IMR-90 (cell line): ENCODE measurements around the gene MAP3K3. TPM values are rescaled to one million over a fixed set of nuclear protein-coding genes. Genes with fewer than 3 reads are reported as not detected.

Experiments used
- ATAC-seq: fragments of 200-7000 bp; cut with Tn5 transposase; 2 replicates; pipeline ENCODE4 v1.9.1; 2020; ENCODE audit warnings: low read depth, mild to moderate bottlenecking, moderate library complexity
- BruUV-seq: library from RNA; stranded (reverse); fragments of 400-500 nt; replicated peaks from 2 replicates; lab custom pipeline; 2021; lab: Mats Ljungman, UMichigan
- CTCF ChIA-PET: fragments of 300-600 bp; formaldehyde crosslinking; extraction: SDS; loops from one replicate; lab custom pipeline; 2021; ENCODE audit warnings: antibody characterized with exemption; lab: Yijun Ruan, JAX
- POLR2A ChIA-PET: fragments of 300-600 bp; sonication (Branson Sonifier 250); formaldehyde crosslinking; loops from one replicate; lab custom pipeline; 2022; ENCODE audit warnings: antibody characterized with exemption; ENCODE audit not compliant: unreplicated experiment; lab: Charles Lee
- DNase-seq: peaks from one replicate; pipeline ENCODE4 v3.0.0; 2013
- H2AFZ ChIP-seq: replicated peaks from 2 replicates; pipeline ENCODE3; 2013; ENCODE audit warnings: low read length, mild to moderate bottlenecking; ENCODE audit not compliant: poor library complexity
- H2AK5ac ChIP-seq: 2 replicates; pipeline ENCODE4 v1.6.1; 2013; ENCODE audit warnings: low read depth, low read length, inconsistent platforms
- H2AK9ac ChIP-seq: replicated peaks from 2 replicates; pipeline ENCODE3; 2013; ENCODE audit warnings: mild to moderate bottlenecking, low read depth, low read length, moderate library complexity; ENCODE audit not compliant: poor library complexity
- H2BK120ac ChIP-seq: 2 replicates; pipeline ENCODE4 v1.6.1; 2013; ENCODE audit warnings: low read depth, low read length, inconsistent platforms
- H2BK15ac ChIP-seq: 3 replicates; pipeline ENCODE4 v1.6.1; 2013; ENCODE audit warnings: low read depth, low read length, inconsistent platforms
- H2BK20ac ChIP-seq: 2 replicates; pipeline ENCODE4 v1.6.1; 2013; ENCODE audit warnings: low read depth, mild to moderate bottlenecking, inconsistent platforms, low read length, moderate library complexity
- H2BK5ac ChIP-seq: 2 replicates; pipeline ENCODE4 v1.6.1; 2013; ENCODE audit warnings: mild to moderate bottlenecking, low read depth, low read length, inconsistent platforms; ENCODE audit not compliant: poor library complexity, severe bottlenecking
- H3K14ac ChIP-seq: replicated peaks from 2 replicates; pipeline ENCODE4 v1.6.1; 2013; ENCODE audit warnings: low read depth, low read length, inconsistent platforms
- H3K18ac ChIP-seq: 2 replicates; pipeline ENCODE4 v1.6.1; 2013; ENCODE audit warnings: low read depth, low read length, control low read depth
- H3K23ac ChIP-seq: 2 replicates; pipeline ENCODE4 v1.6.1; 2013; ENCODE audit warnings: low read depth, low read length, inconsistent platforms
- H3K27ac ChIP-seq: 2 replicates; pipeline ENCODE4 v1.5.1; 2013; ENCODE audit warnings: mild to moderate bottlenecking, control low read depth, low read length; ENCODE audit not compliant: insufficient read depth
- H3K27me3 ChIP-seq: 2 replicates; pipeline ENCODE4 v1.6.1; 2013; ENCODE audit warnings: low read length; ENCODE audit not compliant: control insufficient read depth, insufficient read depth
- H3K36me3 ChIP-seq: 2 replicates; pipeline ENCODE4 v1.6.1; 2013; ENCODE audit warnings: low read length, mixed read lengths; ENCODE audit not compliant: control insufficient read depth, insufficient read depth
- H3K4ac ChIP-seq: 2 replicates; pipeline ENCODE4 v1.6.1; 2013; ENCODE audit warnings: low read depth, low read length, inconsistent platforms
- H3K4me1 ChIP-seq: 2 replicates; pipeline ENCODE4 v1.6.1; 2013; ENCODE audit warnings: low read length, mixed read lengths; ENCODE audit not compliant: control insufficient read depth, insufficient read depth
- H3K4me2 ChIP-seq: 2 replicates; pipeline ENCODE4 v1.6.1; 2013; ENCODE audit warnings: low read depth, mild to moderate bottlenecking, control low read depth, low read length, moderate library complexity
- H3K4me3 ChIP-seq: 2 replicates; pipeline ENCODE4 v1.5.1; 2013; ENCODE audit warnings: low read depth, mild to moderate bottlenecking, control low read depth, low read length, moderate library complexity; ENCODE audit not compliant: insufficient read depth
- H3K56ac ChIP-seq: 2 replicates; pipeline ENCODE4 v1.6.1; 2013; ENCODE audit warnings: low read length, inconsistent platforms; ENCODE audit not compliant: insufficient read depth; ENCODE audit errors: extremely low read depth
- H3K79me1 ChIP-seq, 2 experiments: 2 replicates each; pipeline ENCODE4 v1.6.1; 2013; ENCODE audit warnings: low read length in 2 of 2, inconsistent platforms in 1 of 2, low read depth in 1 of 2
- H3K9ac ChIP-seq: 2 replicates; pipeline ENCODE4 v1.6.1; 2013; ENCODE audit warnings: low read depth, low read length, control low read depth
- H3K9me1 ChIP-seq: 2 replicates; pipeline ENCODE4 v1.6.1; 2013; ENCODE audit warnings: low read length, inconsistent platforms; ENCODE audit not compliant: insufficient read depth
- H3K9me3 ChIP-seq: 2 replicates; pipeline ENCODE4 v1.6.1; 2013; ENCODE audit warnings: low read length; ENCODE audit not compliant: control insufficient read depth, insufficient read depth
- H4K20me1 ChIP-seq: 2 replicates; pipeline ENCODE4 v1.6.1; 2013; ENCODE audit warnings: low read length, inconsistent platforms; ENCODE audit not compliant: insufficient read depth
- H4K5ac ChIP-seq: 2 replicates; pipeline ENCODE4 v1.6.1; 2013; ENCODE audit warnings: mild to moderate bottlenecking, low read depth, low read length, control low read depth
- H4K8ac ChIP-seq, 2 experiments: 2 replicates each; pipeline ENCODE4 v1.6.1; 2013; ENCODE audit warnings: low read depth in 2 of 2, low read length in 2 of 2, control low read depth in 1 of 2, inconsistent platforms in 1 of 2
- H4K91ac ChIP-seq: 2 replicates; pipeline ENCODE4 v1.6.1; 2013; ENCODE audit warnings: low read depth, low read length, inconsistent platforms; ENCODE audit not compliant: insufficient read depth
- BHLHE40 ChIP-seq: fragments of 150-350 bp; IDR thresholded peaks from 2 replicates; pipeline ENCODE4 v1.6.1; 2016; ENCODE audit warnings: mild to moderate bottlenecking, low read depth, low read length
- CEBPB ChIP-seq: IDR thresholded peaks from 2 replicates; pipeline ENCODE4 v1.6.1; 2012; ENCODE audit warnings: low read depth, low read length, improper control_type of control experiment
- CHD1 ChIP-seq: IDR thresholded peaks from 2 replicates; pipeline ENCODE4 v1.6.1; 2012; ENCODE audit warnings: low read depth, low read length, improper control_type of control experiment
- CTCF ChIP-seq: conservative IDR thresholded peaks from 2 replicates; pipeline ENCODE4 v1.5.1; 2012; ENCODE audit warnings: mild to moderate bottlenecking, low read depth, low read length, improper control_type of control experiment
- ELK1 ChIP-seq: fragments of 150-350 bp; IDR thresholded peaks from 2 replicates; pipeline ENCODE4 v1.6.1; 2016; ENCODE audit warnings: low read depth, mild to moderate bottlenecking, low read length, moderate library complexity, borderline replicate concordance
- FOS ChIP-seq: fragments of 150-350 bp; IDR thresholded peaks from 2 replicates; pipeline ENCODE4 v1.6.1; 2016; ENCODE audit warnings: low read depth, low read length
- MAFK ChIP-seq: IDR thresholded peaks from 2 replicates; pipeline ENCODE4 v1.6.1; 2012; ENCODE audit warnings: low read depth, low read length, improper control_type of control experiment
- MAZ ChIP-seq: IDR thresholded peaks from 2 replicates; pipeline ENCODE4 v1.6.1; 2012; ENCODE audit warnings: low read depth, mild to moderate bottlenecking, low read length, improper control_type of control experiment, moderate library complexity, borderline replicate concordance
- MXI1 ChIP-seq: IDR thresholded peaks from 2 replicates; pipeline ENCODE4 v1.6.1; 2012; ENCODE audit warnings: low read depth, mild to moderate bottlenecking, low read length, moderate library complexity, borderline replicate concordance
- NFE2L2 ChIP-seq: fragments of 150-350 bp; IDR thresholded peaks from 2 replicates; pipeline ENCODE4 v1.6.1; 2016; ENCODE audit warnings: low read depth, mild to moderate bottlenecking, low read length
- POLR2A ChIP-seq: IDR thresholded peaks from 2 replicates; pipeline ENCODE4 v1.6.1; 2012; ENCODE audit warnings: mild to moderate bottlenecking, low read depth, low read length
- RAD21 ChIP-seq: IDR thresholded peaks from 2 replicates; pipeline ENCODE4 v1.6.1; 2012; ENCODE audit warnings: low read length, improper control_type of control experiment
- RCOR1 ChIP-seq: IDR thresholded peaks from 2 replicates; pipeline ENCODE4 v1.6.1; 2012; ENCODE audit warnings: mild to moderate bottlenecking, low read length, improper control_type of control experiment; ENCODE audit not compliant: insufficient replicate concordance
- RFX5 ChIP-seq: IDR thresholded peaks from 2 replicates; pipeline ENCODE4 v1.8.0; 2012; ENCODE audit warnings: low read depth, mild to moderate bottlenecking, low read length, moderate library complexity
- SMC3 ChIP-seq: fragments of 150-350 bp; IDR thresholded peaks from 2 replicates; pipeline ENCODE4 v1.6.1; 2016; ENCODE audit warnings: low read depth, mild to moderate bottlenecking, antibody characterized with exemption, low read length, moderate library complexity
- USF2 ChIP-seq: fragments of 150-350 bp; IDR thresholded peaks from 2 replicates; pipeline ENCODE4 v1.6.1; 2017; ENCODE audit warnings: mild to moderate bottlenecking, antibody characterized with exemption, low read length, low read depth
- WGBS, 2 experiments: methylation state at CpG; one replicate each; pipeline versions ENCODE4 v1.1.5 to v1.1.7; 2013; ENCODE audit warnings: missing lambda C conversion rate in 2 of 2; ENCODE audit not compliant: insufficient read length in 1 of 2; ENCODE audit errors: extremely low coverage in 2 of 2; 5-methylcytosine and 5-hydroxymethylcytosine counted together
- dilution Hi-C: fragments of 300-500 bp; cut with HindIII; formaldehyde crosslinking; loops from one replicate; pipeline ENCODE4 v1.14.3; 2018; ENCODE audit warnings: low sequenced_read_pairs; ENCODE audit not compliant: unreplicated experiment
- in situ Hi-C: fragments of 300-500 bp; cut with MboI; formaldehyde crosslinking; loops from 3 replicates; pipeline ENCODE4 v1.14.3; 2019; ENCODE audit warnings: low sequenced_read_pairs, inconsistent platforms, mixed read lengths
- intact Hi-C: fragments of 100-400 bp; cut with micrococcal nuclease; formaldehyde crosslinking; loops from 2 replicates; pipeline ENCODE4 v1.10.0; 2022
- polyA plus RNA-seq, 3 experiments: library from polyadenylated mRNA; depleted of rRNA; stranded (reverse); fragments of >200 nt; gene quantifications; 2 replicates each; pipeline ENCODE4 v1.2.3, GENCODE V29; 2012; ENCODE audit warnings: low replicate concordance in 1 of 3
- total RNA-seq: library from RNA; depleted of rRNA; stranded (reverse); fragments of >200 nt; gene quantifications from 2 replicates; pipeline ENCODE4 v1.2.3, GENCODE V29; 2012

MAP3K3 gene
- total and polyA plus RNA-seq, 2 of the 4 experiments (the other 2 are of a cell fraction), result 19.1 to 25.6 TPM

- no peak for ATAC-seq
- no peak overlapping the region for H3K4me2 ChIP-seq
- H4K91ac ChIP-seq, result no peak overlapping the region
- H3K56ac ChIP-seq, result no peak overlapping the region
- H3K36me3 ChIP-seq, result peaks cover 10% of the 10 kb centered on the region
- no peak overlapping the region for H3K9ac ChIP-seq
- POLR2A ChIA-PET, result no interaction called here
- H3K4me3 ChIP-seq, result no peak overlapping the region
- no peak for DNase-seq
- H2AK9ac ChIP-seq, result no peak overlapping the region
- H3K27me3 ChIP-seq, result no peaks in the 10 kb centered on the region
- in situ Hi-C loops (no loop called here), dilution Hi-C loops (no loop called here), intact Hi-C loops (loop anchor here (10.0 kb wide), 1 partner anchor 53 kb away; no protein-coding TSS in a partner anchor)
- H2BK120ac ChIP-seq, result no peak overlapping the region
- no peak overlapping the region for H4K5ac ChIP-seq
- H4K20me1 ChIP-seq, result peaks cover 3% of the 10 kb centered on the region; the same call in 1 of the 2 replicates
- peaks cover 0 to 3% of the 10 kb centered on the region in 2 experiments; a peak in 1 of 4 replicates for H3K79me1 ChIP-seq
- no peak overlapping the region for H3K18ac ChIP-seq
- no peak overlapping the region for H3K4ac ChIP-seq
- H2BK5ac ChIP-seq, result no peak overlapping the region
- no peak overlapping the region for H3K23ac ChIP-seq
- no peaks in the 10 kb centered on the region for H3K4me1 ChIP-seq
- H4K8ac ChIP-seq, result no peak overlapping the region
- no peak overlapping the region for H3K14ac ChIP-seq
- H2AFZ ChIP-seq, result no peak overlapping the region
- CTCF ChIA-PET, result no interaction called here
- H3K9me1 ChIP-seq, result no peaks in the 10 kb centered on the region
- WGBS, 2 experiments, result no CpG with 5 or more reads among the region's 8 CpGs
- H3K27ac ChIP-seq, result no peak overlapping the region
- no peak overlapping the region for H2AK5ac ChIP-seq
- no peaks in the 10 kb centered on the region for H3K9me3 ChIP-seq
- no TSS peak for BruUV-seq
- no peak overlapping the region for H2BK15ac ChIP-seq
- H2BK20ac ChIP-seq, result no peak overlapping the region
- TF ChIP-seq SMC3 (no peak), MAFK (no peak), CEBPB (no peak), RAD21 (no peak), BHLHE40 (no peak), NFE2L2 (no peak), FOS (no peak), RCOR1 (no peak), RFX5 (no peak), CHD1 (no peak), CTCF (no peak), ELK1 (no peak), MAZ (no peak), POLR2A (no peak), MXI1 (no peak), USF2 (no peak)
Observed at GRCh38 chr17:63681530-63681929, 59.3 kb downstream of the MAP3K3 start.
